ENCODE data around the gene SLC9A7. TPM values are rescaled to one million over a fixed set of nuclear protein-coding genes. Genes with fewer than 3 reads are reported as not detected.

SLC9A7 gene
- total RNA-seq, 3 donors from 2014 or later = 1.6 to 28.1 (median 12.8) TPM

DNA sequence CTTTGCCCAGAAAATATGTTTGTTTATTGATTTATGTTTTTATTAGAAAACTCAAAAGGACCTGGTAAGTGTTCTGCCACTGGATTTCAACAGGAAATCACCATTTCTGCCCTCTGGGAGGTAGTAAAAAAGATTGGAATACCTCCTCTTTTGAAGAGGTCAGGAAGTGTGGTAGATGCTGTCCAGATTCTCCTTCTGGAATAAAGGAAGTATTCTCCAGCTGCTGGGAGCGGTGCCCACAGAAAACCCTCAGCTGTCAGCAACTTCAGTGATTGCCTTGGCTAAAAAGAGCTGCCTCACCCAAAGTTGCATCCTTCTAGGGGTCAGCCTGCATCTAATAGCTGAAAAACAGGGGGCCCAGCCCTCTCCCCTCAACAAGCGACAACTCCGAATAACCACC is 199.9 kb downstream of the SLC9A7 start:
- Histone ChIP-seq H3K9me3 (no peaks in the 10 kb centered on the region), H3K27ac (no peak overlapping the region), H3K27me3 (peaks cover 0 to 24% of the 10 kb centered on the region in 2 donors), H3K4me3 (no peak overlapping the region), H3K4me1 (no peaks in the 10 kb centered on the region), H3K36me3 (no peaks in the 10 kb centered on the region)
- DNase-seq (ENCODE audit: low spot score in 2 of 2) = no peak
- TF ChIP-seq, protein P1, sequence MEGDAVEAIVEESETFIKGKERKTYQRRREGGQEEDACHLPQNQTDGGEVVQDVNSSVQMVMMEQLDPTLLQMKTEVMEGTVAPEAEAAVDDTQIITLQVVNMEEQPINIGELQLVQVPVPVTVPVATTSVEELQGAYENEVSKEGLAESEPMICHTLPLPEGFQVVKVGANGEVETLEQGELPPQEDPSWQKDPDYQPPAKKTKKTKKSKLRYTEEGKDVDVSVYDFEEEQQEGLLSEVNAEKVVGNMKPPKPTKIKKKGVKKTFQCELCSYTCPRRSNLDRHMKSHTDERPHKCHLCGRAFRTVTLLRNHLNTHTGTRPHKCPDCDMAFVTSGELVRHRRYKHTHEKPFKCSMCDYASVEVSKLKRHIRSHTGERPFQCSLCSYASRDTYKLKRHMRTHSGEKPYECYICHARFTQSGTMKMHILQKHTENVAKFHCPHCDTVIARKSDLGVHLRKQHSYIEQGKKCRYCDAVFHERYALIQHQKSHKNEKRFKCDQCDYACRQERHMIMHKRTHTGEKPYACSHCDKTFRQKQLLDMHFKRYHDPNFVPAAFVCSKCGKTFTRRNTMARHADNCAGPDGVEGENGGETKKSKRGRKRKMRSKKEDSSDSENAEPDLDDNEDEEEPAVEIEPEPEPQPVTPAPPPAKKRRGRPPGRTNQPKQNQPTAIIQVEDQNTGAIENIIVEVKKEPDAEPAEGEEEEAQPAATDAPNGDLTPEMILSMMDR (IDR thresholded peaks at IDR 0.05) = no peak
- TF ChIP-seq POLR2A (IDR thresholded peaks at IDR 0.05) (no peak), POLR2AphosphoS5 (IDR thresholded peaks at IDR 0.05) (no peak)
- intact Hi-C loops (cut with DNase I; ENCODE audit: low total_unique reads) = no loop called here

DNA sequence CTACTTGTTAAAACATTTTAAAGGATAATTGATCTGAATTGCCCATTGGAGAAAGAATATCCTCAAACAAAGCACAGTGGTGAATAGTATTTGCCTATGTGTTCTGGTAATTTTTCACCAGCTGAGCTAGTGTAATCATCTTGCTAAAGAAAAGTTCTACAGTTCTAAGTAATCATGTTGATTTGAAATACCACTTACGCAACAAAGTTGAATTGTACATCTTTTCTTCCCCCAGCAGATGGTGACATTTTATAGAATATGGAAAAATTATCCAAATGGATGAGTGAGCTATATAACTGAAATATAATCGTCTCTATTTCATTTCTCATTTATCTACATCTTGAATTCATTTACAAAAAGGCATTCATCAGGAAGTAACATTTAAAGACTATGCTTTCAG is 204.0 kb downstream of the SLC9A7 start:
- intact Hi-C loops (cut with DNase I; ENCODE audit: low total_unique reads) = no loop called here
- Histone ChIP-seq H3K4me1 (no peaks in the 10 kb centered on the region), H3K4me3 (no peak overlapping the region), H3K27ac (no peak overlapping the region), H3K27me3 (peaks cover 0 to 26% of the 10 kb centered on the region in 2 donors), H3K36me3 (no peaks in the 10 kb centered on the region), H3K9me3 (no peaks in the 10 kb centered on the region)
- DNase-seq (ENCODE audit: low spot score in 2 of 2) = no peak
- TF ChIP-seq, protein P1 (IDR thresholded peaks at IDR 0.05) = no peak
- TF ChIP-seq POLR2A (IDR thresholded peaks at IDR 0.05) = no peak
- TF ChIP-seq POLR2AphosphoS5 (IDR thresholded peaks at IDR 0.05) = no peak

DNA sequence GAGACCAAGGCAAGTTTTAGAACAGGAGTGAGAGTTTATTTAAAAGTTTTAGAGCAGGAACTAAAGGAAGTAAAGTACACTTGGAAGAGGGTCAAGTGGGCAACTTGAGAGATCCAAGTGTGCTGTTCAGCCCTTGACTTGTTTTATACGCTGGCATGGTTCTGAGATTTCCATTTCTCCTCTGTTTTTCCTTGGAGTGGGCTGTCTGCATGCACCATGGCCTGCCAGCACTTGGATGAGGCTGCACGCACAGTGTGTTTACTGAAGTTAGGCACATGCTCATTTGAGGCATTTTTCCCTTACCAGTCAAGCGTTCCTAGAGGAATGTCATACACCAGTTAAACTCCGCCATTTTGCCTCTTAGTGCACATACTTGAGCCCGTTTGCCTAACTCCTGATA is 205.0 kb downstream of the SLC9A7 start:
- TF ChIP-seq, protein P1 (IDR thresholded peaks at IDR 0.05) = no peak
- TF ChIP-seq POLR2AphosphoS5 (IDR thresholded peaks at IDR 0.05) (no peak), POLR2A (IDR thresholded peaks at IDR 0.05) (no peak)
- H3K27me3 ChIP-seq = peaks cover 0 to 31% of the 10 kb centered on the region in 2 donors
- no peaks in the 10 kb centered on the region for H3K36me3 ChIP-seq
- H3K4me1 ChIP-seq = no peaks in the 10 kb centered on the region
- no peak for DNase-seq (ENCODE audit: low spot score in 2 of 2)
- no peak overlapping the region for H3K4me3 ChIP-seq
- no peaks in the 10 kb centered on the region for H3K9me3 ChIP-seq
- intact Hi-C loops (cut with DNase I; ENCODE audit: low total_unique reads) = no loop called here
- H3K27ac ChIP-seq = no peak overlapping the region

DNA sequence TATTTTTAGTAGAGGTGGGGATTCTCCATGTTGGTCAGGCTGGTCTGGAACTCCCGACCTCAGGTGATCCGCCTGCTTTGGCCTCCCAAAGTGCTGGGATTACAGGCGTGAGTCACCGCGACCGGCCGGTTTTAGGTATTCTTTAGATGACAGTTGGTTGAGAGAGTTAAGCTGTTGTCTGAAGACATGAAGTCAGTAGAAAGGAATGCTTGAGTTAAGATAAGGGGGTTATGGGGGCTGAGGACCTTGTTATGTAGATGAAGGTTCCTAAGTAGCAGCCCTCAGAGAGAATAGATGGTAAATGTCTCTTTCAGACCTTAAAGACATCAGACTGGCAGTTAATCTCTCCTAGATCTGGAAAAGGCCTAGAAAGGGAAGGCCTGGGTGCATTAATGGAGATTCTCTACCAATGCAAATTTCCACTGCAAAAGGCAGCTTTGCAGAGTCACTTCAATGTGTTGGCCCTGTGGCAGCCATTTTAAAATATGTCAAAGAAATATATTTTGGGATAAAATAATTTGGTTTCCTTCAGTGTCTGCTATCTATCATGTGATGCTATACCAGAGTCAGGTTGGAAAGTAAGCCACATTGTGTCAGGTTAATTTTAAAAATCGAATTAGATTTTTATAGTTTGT is 207.3 kb downstream of the SLC9A7 start:
- Histone ChIP-seq H3K9me3 (no peaks in the 10 kb centered on the region), H3K4me1 (no peaks in the 10 kb centered on the region), H3K4me3 (no peak overlapping the region), H3K27me3 (peaks cover 0 to 21% of the 10 kb centered on the region in 2 donors), H3K36me3 (no peaks in the 10 kb centered on the region), H3K27ac (no peak overlapping the region)
- TF ChIP-seq, protein P1 (IDR thresholded peaks at IDR 0.05) = no peak
- no peak for TF ChIP-seq POLR2A (IDR thresholded peaks at IDR 0.05)
- no peak for TF ChIP-seq POLR2AphosphoS5 (IDR thresholded peaks at IDR 0.05)
- intact Hi-C loops (cut with DNase I; ENCODE audit: low total_unique reads) = no loop called here
- DNase-seq (ENCODE audit: low spot score in 2 of 2) = no peak

DNA sequence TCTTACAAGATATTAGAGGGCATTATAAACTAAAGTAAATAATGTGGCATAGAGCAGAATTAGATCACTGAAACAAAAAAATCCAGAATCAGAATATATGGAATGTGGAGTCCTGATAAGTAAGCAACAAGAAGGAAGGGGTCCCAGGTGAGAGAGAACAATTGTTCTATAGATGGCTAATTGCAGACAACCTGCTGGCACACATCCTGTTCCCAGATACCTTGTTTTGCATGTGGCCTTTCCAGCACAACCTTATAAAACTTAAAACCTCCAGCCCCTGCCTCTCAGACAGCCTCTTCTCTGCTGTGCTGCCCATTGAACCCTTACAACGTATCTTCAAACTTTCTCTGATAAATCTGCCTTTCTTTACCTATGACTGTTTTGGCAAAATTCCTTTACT is 209.0 kb downstream of the SLC9A7 start:
- intact Hi-C loops (cut with DNase I; ENCODE audit: low total_unique reads) = no loop called here
- DNase-seq (ENCODE audit: low spot score in 2 of 2) = no peak

More for the DNA sequence above, 209.0 kb downstream of the SLC9A7 start:
- Histone ChIP-seq H3K4me1 (no peaks in the 10 kb centered on the region), H3K27ac (no peak overlapping the region), H3K36me3 (no peaks in the 10 kb centered on the region), H3K9me3 (no peaks in the 10 kb centered on the region), H3K27me3 (peaks cover 0 to 17% of the 10 kb centered on the region in 2 donors), H3K4me3 (no peak overlapping the region)
- TF ChIP-seq POLR2AphosphoS5 (IDR thresholded peaks at IDR 0.05) = no peak
- no peak for TF ChIP-seq POLR2A (IDR thresholded peaks at IDR 0.05)
- TF ChIP-seq, protein P1 (IDR thresholded peaks at IDR 0.05) = no peak

Other genes starting within 250 kb of the SLC9A7 start
- 1 to 10 TPM; 2.6 to 7.3 (median 3.8) TPM for gene ZNF674, start 213.7 kb downstream of the SLC9A7 start, total RNA-seq
- gene CHST7, start 185.4 kb downstream of the SLC9A7 start, total RNA-seq = 10 to 100 TPM in 2 of 3 donors, 1 to 10 TPM in 1; 7.5 to 81.6 (median 10.8) TPM
- gene RP2, start 77.9 kb upstream of the SLC9A7 start, total RNA-seq = 10 to 100 TPM; 11.8 to 13.8 (median 12.5) TPM
- 10 to 100 TPM in 2 of 3 donors, 1 to 10 TPM in 1; 7.5 to 20.8 (median 12.8) TPM for gene JADE3, start 153.3 kb upstream of the SLC9A7 start, total RNA-seq